Left lung (tissue), 10 donors: Measurements from ENCODE around the gene IL17RD. TPM values are rescaled to one million over a fixed set of nuclear protein-coding genes. Genes with fewer than 3 reads are reported as not detected.

Experiments
- ATAC-seq: fragments of 200-7000 bp; cut with Tn5 transposase; one replicate; pipeline ENCODE4 v1.9.1; 2020; ENCODE audit warnings: moderate library complexity
- DNase-seq, 4 donors: peaks; one replicate each; pipeline ENCODE4 v3.0.0-alpha.2; 2013 to 2020
- H3K27ac ChIP-seq, 2 donors: fragments of 200-600 bp; sonication (generic) in 1 of 2; one replicate each; pipeline versions ENCODE4 v1.5.0 to v1.8.0; 2020 to 2021
- H3K27me3 ChIP-seq, 2 donors: fragments of 200-600 bp; sonication (generic) in 1 of 2; one replicate each; pipeline versions ENCODE4 v1.5.0 to v1.8.0; 2020 to 2021
- H3K36me3 ChIP-seq, 2 donors: fragments of 200-600 bp; sonication (generic) in 1 of 2; one replicate each; pipeline versions ENCODE4 v1.5.0 to v1.8.0; 2020 to 2021
- H3K4me1 ChIP-seq, 2 donors: fragments of 200-600 bp; one replicate each; pipeline ENCODE4 v1.8.0; 2021
- H3K4me3 ChIP-seq, 2 donors: fragments of 200-600 bp; sonication (generic) in 1 of 2; one replicate each; pipeline versions ENCODE4 v1.5.0 to v1.8.0; 2020 to 2021; ENCODE audit warnings: mild to moderate bottlenecking in 1 of 2
- H3K9me3 ChIP-seq, 2 donors: fragments of 200-600 bp; sonication (generic) in 1 of 2; one replicate each; pipeline versions ENCODE4 v1.5.0 to v1.8.0; 2020 to 2021
- CTCF ChIP-seq, 2 donors: fragments of 200-600 bp; sonication (generic) in 1 of 2; IDR thresholded peaks; one replicate each; pipeline versions ENCODE4 v1.5.0 to v1.8.0; 2021; ENCODE audit warnings: antibody characterized with exemption in 2 of 2
- intact Hi-C, 2 donors: fragments of 100-400 bp; cut with DNase I; formaldehyde crosslinking; loops; one replicate each; pipeline versions ENCODE4 v1.11.2 to v1.14.2; 2022
- polyA plus RNA-seq, 6 donors: library from polyadenylated mRNA; unstranded; fragments of 120-200 nt; gene quantifications; one replicate each; pipeline ENCODE4 v1.2.1, GENCODE V29; 2013; ENCODE audit not compliant: insufficient read length in 6 of 6
- total RNA-seq, 2 donors: library from RNA; stranded (reverse); fragmentation: NEBNext Ultra II Directional; extraction: Animal tissue kit (Norgen Biotek cat#: 25700); gene quantifications; one replicate each; pipeline ENCODE4 v1.2.1, GENCODE V29; 2021
- donor health status: DM: no; HTN: yes; CAD: no.
- donor health status: DM: no; HTN: no; CAD: no.

IL17RD gene
- total and polyA plus RNA-seq, 8 donors = 1.1 to 14.3 (median 11.1) TPM

DNA sequence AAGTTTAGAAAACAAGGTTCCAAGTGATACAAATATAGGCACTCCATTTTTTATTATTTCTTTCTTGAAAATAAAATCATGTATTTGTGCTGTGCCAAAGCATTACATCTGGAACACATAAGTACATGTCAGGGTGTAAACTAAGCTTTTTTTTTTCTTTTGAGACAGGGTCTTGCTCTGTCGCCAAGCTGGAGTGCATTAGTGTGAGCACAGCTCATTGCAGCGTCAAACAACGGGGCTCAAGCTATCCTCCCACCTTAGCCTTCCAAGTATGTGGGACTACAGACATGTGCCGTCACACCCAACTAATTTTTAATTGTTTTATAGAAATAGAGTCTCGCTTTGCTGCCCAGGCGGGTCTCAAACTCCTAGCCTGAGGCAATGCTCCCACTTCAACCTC, 95.7 kb downstream of the IL17RD start:
- DNase-seq = peak in 1 of 4 donors; percentile 27
- no peak for TF ChIP-seq CTCF (IDR thresholded peaks at IDR 0.05)
- Histone ChIP-seq H3K36me3 (no peaks in the 10 kb centered on the region), H3K27ac (no peak overlapping the region), H3K4me1 (peaks cover 0 to 14% of the 10 kb centered on the region in 2 donors), H3K4me3 (no peak overlapping the region), H3K9me3 (no peaks in the 10 kb centered on the region), H3K27me3 (peaks cover 0 to under 1% of the 10 kb centered on the region in 2 donors)
- intact Hi-C loops = no loop called here
- ATAC-seq = no peak

- Histone ChIP-seq H3K4me1 (peaks cover 0 to 22% of the 10 kb centered on the region in 2 donors), H3K36me3 (no peaks in the 10 kb centered on the region), H3K9me3 (no peaks in the 10 kb centered on the region), H3K27me3 (no peaks in the 10 kb centered on the region), H3K4me3 (no peak overlapping the region), H3K27ac (no peak overlapping the region)
- TF ChIP-seq CTCF (IDR thresholded peaks at IDR 0.05) = no peak
- DNase-seq (peak in 1 of 4 donors; percentile 45), ATAC-seq (peak; percentile 84)
- intact Hi-C loops = no loop called here
Observed at GRCh38 chr3:57068437-57069089, 96.6 kb downstream of the IL17RD start.

GRCh38 chr3:57066471-57066870, 98.7 kb downstream of the IL17RD start:
- no peak for TF ChIP-seq CTCF (IDR thresholded peaks at IDR 0.05)
- H3K27ac ChIP-seq = no peak overlapping the region
- no peak overlapping the region for H3K4me3 ChIP-seq
- H3K9me3 ChIP-seq = no peaks in the 10 kb centered on the region
- intact Hi-C loops = no loop called here
- peaks cover 3 to 40% of the 10 kb centered on the region in 2 donors for H3K4me1 ChIP-seq
- no peak for ATAC-seq
- no peaks in the 10 kb centered on the region for H3K27me3 ChIP-seq
- DNase-seq = no peak
- no peaks in the 10 kb centered on the region for H3K36me3 ChIP-seq

GRCh38 chr3:57065588-57065987, 99.6 kb downstream of the IL17RD start:
- TF ChIP-seq CTCF (IDR thresholded peaks at IDR 0.05) = no peak

GRCh38 chr3:57064572-57064971, 100.6 kb downstream of the IL17RD start:
- Histone ChIP-seq H3K9me3 (no peaks in the 10 kb centered on the region), H3K36me3 (no peaks in the 10 kb centered on the region), H3K27me3 (no peaks in the 10 kb centered on the region), H3K4me3 (no peak overlapping the region), H3K27ac (peak overlapping the region in 1 of 2 donors; percentile 53), H3K4me1 (peaks cover 3 to 58% of the 10 kb centered on the region in 2 donors)
- ATAC-seq (no peak), DNase-seq (no peak)
- no peak for TF ChIP-seq CTCF (IDR thresholded peaks at IDR 0.05)
- intact Hi-C loops = no loop called here

More at GRCh38 chr3:57065588-57065987, 99.6 kb downstream of the IL17RD start:
- no peaks in the 10 kb centered on the region for H3K27me3 ChIP-seq
- H3K27ac ChIP-seq = no peak overlapping the region
- H3K4me3 ChIP-seq = no peak overlapping the region
- no peaks in the 10 kb centered on the region for H3K36me3 ChIP-seq
- intact Hi-C loops = no loop called here
- ATAC-seq (no peak), DNase-seq (no peak)
- no peaks in the 10 kb centered on the region for H3K9me3 ChIP-seq
- H3K4me1 ChIP-seq = peaks cover 3 to 49% of the 10 kb centered on the region in 2 donors
